ENCODE measurements around the gene NFILZ.

Gene NFILZ

GRCh38 chr19:8580710-8581281 lies 49.6 kb upstream of the NFILZ start (continued):
- no peak for TF ChIP-seq SCRT1 (tag by site-specific recombination; IDR thresholded peaks at IDR 0.05; ENCODE audit: borderline replicate concordance)
- peak; percentile 61 for TF ChIP-seq GLIS1 (tag by site-specific recombination; IDR thresholded peaks at IDR 0.05)
- TF ChIP-seq ZSCAN30 (tag by site-specific recombination; IDR thresholded peaks at IDR 0.05) = peak; percentile 88
- TF ChIP-seq ZNF362 (tag by site-specific recombination; IDR thresholded peaks at IDR 0.05) = peak; percentile 87
- TF ChIP-seq ZBTB1 (tag by site-specific recombination; IDR thresholded peaks at IDR 0.05) = no peak
- no peak for TF ChIP-seq ZNF623 (tag by site-specific recombination; IDR thresholded peaks at IDR 0.05)
- peak; percentile 57; the same call in 1 of the 2 replicates for TF ChIP-seq ZNF398 (tag by site-specific recombination; IDR thresholded peaks at IDR 0.05)
- peak; percentile 96 for TF ChIP-seq CTCF (tag by site-specific recombination; IDR thresholded peaks at IDR 0.05)
- no peak for TF ChIP-seq ZNF48 (tag by site-specific recombination; IDR thresholded peaks at IDR 0.05)
- TF ChIP-seq ZNF518A (tag by site-specific recombination; conservative IDR thresholded peaks at IDR 0.05; ENCODE audit: low read depth) = no peak
- no peak for TF ChIP-seq ZNF677 (tag by site-specific recombination; IDR thresholded peaks at IDR 0.05)
- TF ChIP-seq ZNF785 (tag by site-specific recombination; IDR thresholded peaks at IDR 0.05) = no peak
- no peak for TF ChIP-seq SP2 (tag by site-specific recombination; IDR thresholded peaks at IDR 0.05)
- TF ChIP-seq ZNF549 (tag by site-specific recombination; IDR thresholded peaks at IDR 0.05) = no peak
- TF ChIP-seq YY2 (tag by site-specific recombination; IDR thresholded peaks at IDR 0.05) = no peak
- 0 out of 2 replicates have a peak, but pooled peaks have one; percentile 24 for TF ChIP-seq ZNF366 (tag by site-specific recombination; conservative IDR thresholded peaks at IDR 0.05)
- peak; percentile 87 for TF ChIP-seq ZXDB (tag by site-specific recombination; IDR thresholded peaks at IDR 0.05)
- TF ChIP-seq ZNF629 (tag by site-specific recombination; IDR thresholded peaks at IDR 0.05) = peak; percentile 63
- 0 out of 2 replicates have a peak, but pooled peaks have one; percentile 32 for TF ChIP-seq ZBTB8A (tag by site-specific recombination; IDR thresholded peaks at IDR 0.05)
- no peak for TF ChIP-seq PRDM10 (tag by site-specific recombination; IDR thresholded peaks at IDR 0.05)
- TF ChIP-seq ZBTB10 (tag by site-specific recombination; IDR thresholded peaks at IDR 0.05) = peak; percentile 26; the same call in 1 of the 2 replicates

Measured in HEK293 (cell line).